NCI-H774 (cell line): ENCODE measurements around the gene TRIM77.
"Not testable (repeated sequence)": the region's sequence is repeated elsewhere in the genome, so short reads cannot be mapped to it uniquely, and the experiment has no call there.

Experiments
- DNase-seq: peaks from one replicate; lab custom pipeline; 2025; lab: John Stamatoyannopoulos, UW

TRIM77 gene

GRCh38 chr11:89709999-89710398 is at the start of gene TRIM77:
Gene TRIM77 (plus strand): TSS chr11:89710299. CDS start chr11:89710299, 0 bp downstream.
- not testable (repeated sequence) for DNase-seq

- no peak for DNase-seq
These were observed 43.1 kb upstream of the TRIM77 start for GRCh38 chr11:89667001-89667400.

GRCh38 chr11:89668158-89668557 is 41.9 kb upstream of the TRIM77 start:
- DNase-seq: not testable (repeated sequence)

DNA sequence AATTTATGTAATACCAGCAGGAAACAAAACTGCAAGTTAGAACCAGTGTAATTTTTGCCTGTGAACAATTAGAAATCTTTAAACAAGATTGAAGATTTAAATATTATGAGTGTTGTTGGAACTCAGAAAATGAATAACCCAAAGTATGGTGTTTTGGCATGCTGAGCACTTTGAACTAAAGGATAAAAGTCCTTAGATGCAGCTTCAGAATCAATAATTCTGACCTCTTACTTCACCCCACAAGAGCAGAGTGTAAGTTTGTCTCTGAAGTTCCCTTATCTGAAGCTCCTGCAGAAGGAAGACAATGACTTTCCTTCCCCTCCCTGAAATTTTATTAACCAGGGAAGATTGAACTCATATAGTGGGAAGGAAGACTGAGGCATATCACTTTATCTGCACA is 40.5 kb upstream of the TRIM77 start:
- DNase-seq: not testable (repeated sequence)

GRCh38 chr11:89669993-89670669 is 40.0 kb upstream of the TRIM77 start:
- not testable (repeated sequence) for DNase-seq

DNA sequence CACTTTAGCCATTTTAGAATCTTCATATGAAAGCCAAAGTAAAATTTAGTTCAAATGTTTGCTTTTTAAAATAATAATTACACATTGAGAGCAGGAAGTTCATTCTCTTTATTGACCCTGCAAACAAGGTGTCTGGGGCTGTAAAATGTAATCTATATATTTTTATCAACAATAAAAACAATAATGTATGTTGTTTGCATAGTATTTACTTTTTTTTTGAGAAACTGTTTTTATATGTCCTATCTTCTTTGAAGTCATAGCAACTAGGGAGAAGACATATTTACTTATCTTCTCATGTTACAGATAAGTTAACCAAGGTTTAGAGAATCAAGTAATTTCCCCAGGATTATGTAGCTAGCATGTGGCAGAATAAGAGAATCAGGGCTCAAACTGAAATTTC is 37.6 kb upstream of the TRIM77 start:
- DNase-seq: not testable (repeated sequence)

- DNase-seq: not testable (repeated sequence)
These were observed 36.7 kb upstream of the TRIM77 start for GRCh38 chr11:89673380-89673779.

DNA sequence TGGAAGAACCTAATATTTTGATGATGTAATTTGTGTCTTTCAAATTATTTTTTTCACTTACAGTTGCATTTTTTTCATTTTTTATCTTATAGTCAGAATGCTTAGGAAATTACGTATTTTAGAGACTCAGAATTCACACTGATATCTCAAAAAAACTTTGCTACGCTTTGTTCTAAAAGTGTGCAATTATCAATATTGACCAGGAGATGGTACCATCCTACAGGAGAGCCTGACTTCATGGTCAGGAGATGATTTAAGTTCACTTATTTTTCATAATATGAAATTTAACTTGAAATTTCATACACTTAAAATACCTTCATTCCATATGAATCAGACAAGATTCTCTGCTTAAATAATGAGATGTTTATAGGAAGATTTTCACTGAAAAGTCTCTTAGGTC is 34.7 kb upstream of the TRIM77 start:
- not testable (repeated sequence) for DNase-seq

DNA sequence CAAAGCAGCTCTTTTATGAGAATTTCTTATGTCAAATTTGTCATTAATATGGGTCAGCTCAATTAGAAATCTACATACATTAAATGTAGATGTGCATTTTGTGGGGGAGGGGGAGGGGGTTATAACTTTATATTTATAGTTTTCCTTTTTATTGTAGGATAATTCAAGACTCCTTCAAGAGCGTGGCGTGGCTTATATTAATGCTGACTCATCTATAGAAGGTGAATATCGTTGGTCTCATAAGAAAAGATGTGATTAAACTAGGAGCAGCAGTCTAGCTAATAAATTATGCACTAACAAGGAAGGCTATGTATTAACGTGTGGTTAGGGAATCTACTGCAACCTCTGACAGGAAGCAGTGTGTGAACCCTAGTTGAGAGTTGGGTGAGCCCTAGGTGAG is 34.2 kb upstream of the TRIM77 start:
- DNase-seq: not testable (repeated sequence)

- DNase-seq: not testable (repeated sequence)
These were observed 3.0 kb upstream of the TRIM77 start for GRCh38 chr11:89707080-89707479.

GRCh38 chr11:89724866-89725498 is 14.9 kb downstream of the TRIM77 start:
- DNase-seq: not testable (repeated sequence)

DNA sequence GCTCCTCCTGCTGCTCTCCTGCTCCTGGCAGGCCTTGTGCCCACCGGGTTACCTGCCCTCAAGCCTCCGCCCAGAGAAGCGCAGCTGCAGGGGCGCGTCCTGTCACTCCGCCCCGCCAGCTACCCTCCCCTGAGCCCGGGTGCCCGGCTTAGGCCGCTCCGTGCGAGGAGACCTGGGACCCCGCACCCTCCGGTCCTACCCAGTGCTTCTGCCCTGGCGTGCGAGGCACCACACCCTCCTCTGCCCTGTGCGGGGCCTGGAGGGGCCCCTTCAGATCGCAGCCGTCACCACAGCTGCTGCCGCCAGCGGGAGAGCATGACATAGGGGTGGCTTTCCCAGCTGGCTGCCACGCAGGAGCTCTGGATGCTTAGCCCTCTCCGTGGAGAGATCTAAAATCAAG is 20.1 kb downstream of the TRIM77 start:
- not testable (repeated sequence) for DNase-seq

DNA sequence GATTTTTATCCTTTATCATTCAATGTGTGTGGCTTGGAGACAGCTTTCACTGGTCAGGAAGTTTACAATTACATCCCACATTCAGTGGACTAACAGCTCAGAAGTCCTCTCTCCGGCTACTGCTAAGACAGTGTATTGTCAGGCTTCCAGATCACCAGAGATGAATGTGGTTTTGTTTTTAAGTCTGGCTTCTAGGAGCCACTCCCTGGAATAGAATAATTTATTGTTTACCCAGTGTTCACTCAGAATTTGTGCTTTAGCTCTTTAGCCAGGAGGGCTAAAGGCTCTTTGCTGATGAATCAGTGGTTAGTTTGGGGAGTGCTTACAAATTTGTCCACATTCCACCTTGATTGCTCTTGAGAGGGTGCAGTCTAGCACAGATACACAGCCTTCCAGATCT is 26.5 kb downstream of the TRIM77 start:
- DNase-seq: no peak

DNA sequence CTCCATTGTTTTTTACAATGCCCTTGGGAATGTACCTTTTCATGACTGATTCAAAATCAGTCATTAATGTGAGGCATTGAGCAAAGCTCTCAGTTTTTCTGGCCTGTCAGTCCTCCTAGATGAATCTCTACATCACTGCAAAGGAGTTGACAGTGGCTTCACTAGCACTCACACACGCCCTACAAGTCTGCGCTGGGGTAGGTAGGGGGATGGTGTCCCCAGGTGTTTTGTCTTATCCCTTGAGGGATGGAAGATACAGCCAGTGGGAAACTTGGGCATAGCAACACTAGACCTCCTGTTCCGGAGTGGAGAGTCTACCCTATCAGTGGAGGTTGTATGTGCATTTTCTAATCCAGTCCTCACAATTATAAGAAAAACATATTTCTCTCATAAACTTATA is 27.0 kb downstream of the TRIM77 start:
- DNase-seq: no peak

GRCh38 chr11:89741406-89741805 is 31.3 kb downstream of the TRIM77 start:
- not testable (repeated sequence) for DNase-seq

DNA sequence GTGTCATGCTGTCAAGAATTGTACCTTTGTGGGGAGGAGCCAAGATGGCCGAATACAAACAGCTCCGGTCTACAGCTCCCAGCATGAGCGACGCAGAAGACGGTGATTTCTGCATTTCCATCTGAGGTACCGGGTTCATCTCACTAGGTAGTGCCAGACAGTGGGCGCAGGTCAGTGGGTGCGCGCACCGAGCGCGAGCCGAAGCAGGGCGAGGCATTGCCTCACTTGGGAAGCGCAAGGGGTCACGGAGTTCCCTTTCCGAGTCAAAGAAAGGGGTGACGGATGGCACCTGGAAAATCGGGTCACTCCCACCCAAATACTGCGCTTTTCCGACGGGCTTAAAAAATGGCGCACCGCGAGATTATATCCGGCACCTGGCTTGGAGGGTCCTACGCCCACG is 34.1 kb downstream of the TRIM77 start:
- not testable (repeated sequence) for DNase-seq

- not testable (repeated sequence) for DNase-seq
These were observed 40.7 kb downstream of the TRIM77 start for GRCh38 chr11:89750822-89751221.
